HL-60 (cell line): Measurements from ENCODE around the gene RAD18.

ENCODE experiments used
- DNase-seq, 2 experiments: peaks; one replicate each; pipeline ENCODE4 v3.0.0-alpha.2; 2010 to 2020; ENCODE audit warnings: low read depth in 1 of 2, low spot score in 1 of 2
- H3K27ac ChIP-seq: fragments of 250-450 bp; sonication (Bioruptor Pico); replicated peaks from 2 replicates; pipeline ENCODE4 v1.5.1; 2020; ENCODE audit warnings: mild to moderate bottlenecking, moderate library complexity
- H3K27me3 ChIP-seq: fragments of 250-450 bp; sonication (Bioruptor Pico); 2 replicates; pipeline ENCODE4 v1.5.1; 2021; ENCODE audit warnings: mild to moderate bottlenecking, moderate library complexity; ENCODE audit not compliant: insufficient read depth, poor library complexity, severe bottlenecking
- H3K4me3 ChIP-seq: replicated peaks from 2 replicates; pipeline ENCODE4 v1.5.1; 2011; ENCODE audit warnings: mild to moderate bottlenecking, control low read depth, low read length; ENCODE audit not compliant: insufficient read depth
- CTCF ChIP-seq: IDR thresholded peaks from one replicate; pipeline ENCODE4 v1.5.1; 2011; ENCODE audit warnings: low read length, control low read depth, inconsistent platforms; ENCODE audit not compliant: insufficient read depth
- GABPA ChIP-seq: IDR thresholded peaks from 2 replicates; pipeline ENCODE4 v1.6.1; 2012; ENCODE audit warnings: low read depth
- POLR2AphosphoS5 ChIP-seq: IDR thresholded peaks from 2 replicates; pipeline ENCODE4 v1.6.1; 2012; ENCODE audit warnings: low read depth
- REST ChIP-seq: IDR thresholded peaks from 2 replicates; pipeline ENCODE4 v1.6.1; 2012; ENCODE audit warnings: low read depth; ENCODE audit not compliant: insufficient replicate concordance
- SPI1 ChIP-seq: IDR thresholded peaks from 2 replicates; pipeline ENCODE4 v1.6.1; 2012; ENCODE audit warnings: low read depth, mild to moderate bottlenecking, borderline replicate concordance

Gene RAD18

GRCh38 chr3:8954938-8955763 is 8.1 kb downstream of the RAD18 start:
- Histone ChIP-seq H3K27me3 (no peaks in the 10 kb centered on the region), H3K27ac (no peak overlapping the region), H3K4me3 (no peak overlapping the region)
- DNase-seq: peak in 1 of 2 experiments; percentile 58
- TF ChIP-seq CTCF (no peak), POLR2AphosphoS5 (no peak), SPI1 (peak; percentile 84)

- Histone ChIP-seq H3K4me3 (no peak overlapping the region), H3K27ac (no peak overlapping the region), H3K27me3 (no peaks in the 10 kb centered on the region)
- TF ChIP-seq CTCF: no peak
- no peak for TF ChIP-seq SPI1
- TF ChIP-seq POLR2AphosphoS5: no peak
- no peak for DNase-seq
Measured at GRCh38 chr3:8953313-8953712, 10.0 kb downstream of the RAD18 start.

- DNase-seq: no peak
- TF ChIP-seq REST: no peak
- no peak for TF ChIP-seq SPI1
- TF ChIP-seq CTCF: no peak
- no peak for TF ChIP-seq POLR2AphosphoS5
- no peak for TF ChIP-seq GABPA
- Histone ChIP-seq H3K27ac (no peak overlapping the region), H3K27me3 (no peaks in the 10 kb centered on the region), H3K4me3 (no peak overlapping the region)
Measured at GRCh38 chr3:8952130-8952529, 11.1 kb downstream of the RAD18 start.

GRCh38 chr3:8945890-8946600 is 17.2 kb downstream of the RAD18 start:
- Histone ChIP-seq H3K27ac (no peak overlapping the region), H3K27me3 (no peaks in the 10 kb centered on the region), H3K4me3 (no peak overlapping the region)
- DNase-seq: peak in 1 of 2 experiments; percentile 12
- TF ChIP-seq SPI1 (no peak), REST (no peak), GABPA (no peak), CTCF (no peak), POLR2AphosphoS5 (no peak)
